A172 (cell line): ENCODE data around the gene APOC1. TPM values are rescaled to one million over a fixed set of nuclear protein-coding genes. Genes with fewer than 3 reads are reported as not detected.
"Not testable (repeated sequence)": the region's sequence is repeated elsewhere in the genome, so short reads cannot be mapped to it uniquely, and the experiment has no call there.

Experiments
- DNase-seq: peaks from one replicate; pipeline ENCODE4 v3.0.0-alpha.2; 2015; ENCODE audit warnings: low spot score
- total RNA-seq: library from RNA; depleted of rRNA; stranded (reverse); fragments of >200 nt; shearing (Covaris generic); gene quantifications from 2 replicates; pipeline ENCODE4 v1.2.3, GENCODE V29; 2014

The APOC1 gene
- total RNA-seq, 1 experiment from 2014 or later, result not detected

DNA sequence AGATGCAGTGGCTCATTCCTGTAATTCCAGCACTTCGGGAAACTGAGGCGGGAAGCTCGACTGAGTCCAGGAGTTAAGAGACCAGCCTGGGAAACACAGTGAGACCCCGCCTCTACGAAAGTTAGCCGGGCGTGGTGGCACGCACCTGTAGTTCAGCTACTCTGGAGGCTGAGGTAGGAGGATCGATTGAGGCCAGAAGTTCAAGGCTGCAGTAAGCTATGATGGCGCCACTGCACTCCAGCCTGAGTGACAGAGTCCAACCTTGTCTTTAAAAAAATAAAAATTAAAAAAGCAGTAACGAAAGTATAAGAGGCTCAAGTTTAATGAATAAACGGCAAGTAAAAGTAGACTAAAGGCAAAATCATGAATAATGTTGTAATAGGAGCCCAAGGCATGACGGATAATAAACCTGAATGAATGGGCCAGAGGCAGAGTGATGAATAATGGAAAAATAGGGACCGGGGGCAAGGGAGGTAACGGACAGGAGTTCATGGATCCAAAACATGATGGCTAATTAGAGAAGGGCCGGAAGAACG, 24.5 kb upstream of the APOC1 start:
- no peak for DNase-seq

DNA sequence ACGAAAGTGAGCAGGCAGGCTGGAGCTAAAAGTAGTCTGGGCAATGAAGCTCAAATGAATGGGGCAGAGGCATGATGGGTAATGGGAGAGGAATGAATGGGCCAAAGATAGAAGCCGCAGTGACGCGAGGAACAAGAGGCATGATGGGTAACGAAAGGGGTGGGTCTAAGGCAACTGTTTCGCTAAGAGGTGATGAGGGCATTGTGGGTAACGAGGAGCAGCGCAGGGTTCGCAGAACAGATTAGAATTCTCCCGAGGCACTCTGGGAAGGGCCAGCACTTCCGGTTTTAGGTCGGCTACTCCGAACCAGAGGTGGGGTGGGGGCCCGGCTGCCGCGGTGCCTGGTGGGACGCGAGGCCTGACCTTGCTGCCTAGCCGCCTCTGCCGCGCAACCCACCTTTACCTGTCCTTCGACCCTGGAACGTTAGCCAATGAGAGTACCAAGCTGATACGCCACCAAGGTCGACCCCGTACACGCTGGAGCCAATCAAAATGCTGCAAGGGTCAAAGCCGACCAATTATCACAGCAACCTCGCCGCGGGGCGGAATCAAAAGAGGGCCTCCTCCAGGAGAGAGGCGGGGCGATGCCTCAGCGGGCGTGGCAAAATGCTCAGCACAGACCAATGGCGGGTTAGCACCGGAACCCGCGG, 23.9 kb upstream of the APOC1 start:
- DNase-seq, result peak; percentile 96

DNA sequence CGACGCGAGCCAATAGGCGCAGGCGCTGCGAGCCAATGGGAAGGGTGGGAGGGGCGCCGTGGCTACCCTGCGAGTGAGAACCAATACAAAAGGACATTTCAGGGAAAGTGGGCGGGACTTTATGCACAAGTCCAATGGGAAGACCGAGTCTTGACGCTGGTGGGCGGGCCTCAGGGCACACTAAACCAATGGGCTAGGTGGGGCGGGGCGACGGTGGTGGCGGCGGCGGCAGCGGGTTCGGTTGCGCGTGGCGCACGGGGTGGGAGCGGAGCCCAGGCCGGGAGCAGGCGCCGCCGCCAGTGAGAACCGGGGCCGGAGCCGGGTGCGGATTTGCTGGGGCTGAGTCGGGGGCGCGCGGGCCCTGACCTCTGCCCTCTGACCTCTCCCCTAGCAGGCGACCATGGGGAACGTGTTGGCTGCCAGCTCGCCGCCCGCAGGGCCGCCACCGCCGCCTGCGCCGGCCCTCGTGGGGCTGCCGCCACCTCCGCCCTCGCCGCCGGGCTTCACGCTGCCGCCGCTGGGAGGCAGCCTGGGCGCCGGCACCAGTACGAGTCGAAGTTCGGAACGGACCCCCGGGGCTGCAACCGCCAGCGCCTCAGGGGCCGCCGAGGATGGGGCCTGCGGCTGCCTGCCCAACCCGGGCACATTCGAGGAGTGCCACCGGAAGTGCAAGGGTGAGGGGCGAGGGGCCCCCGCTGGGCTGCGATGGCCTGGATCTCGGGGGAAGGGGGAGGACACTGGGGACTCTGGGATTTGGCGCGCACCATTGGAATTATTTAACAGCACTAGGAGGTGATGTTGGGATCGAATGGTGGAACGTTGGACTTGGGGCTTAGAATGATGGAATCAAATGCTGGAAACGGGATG, 23.2 kb upstream of the APOC1 start, which contains the start of gene TOMM40:
TSS of gene TOMM40 (plus strand) at position 239 of the 867 bp plus-strand sequence. CDS start at position 401, 162 bp downstream.
- peak; percentile 96 for DNase-seq

DNA sequence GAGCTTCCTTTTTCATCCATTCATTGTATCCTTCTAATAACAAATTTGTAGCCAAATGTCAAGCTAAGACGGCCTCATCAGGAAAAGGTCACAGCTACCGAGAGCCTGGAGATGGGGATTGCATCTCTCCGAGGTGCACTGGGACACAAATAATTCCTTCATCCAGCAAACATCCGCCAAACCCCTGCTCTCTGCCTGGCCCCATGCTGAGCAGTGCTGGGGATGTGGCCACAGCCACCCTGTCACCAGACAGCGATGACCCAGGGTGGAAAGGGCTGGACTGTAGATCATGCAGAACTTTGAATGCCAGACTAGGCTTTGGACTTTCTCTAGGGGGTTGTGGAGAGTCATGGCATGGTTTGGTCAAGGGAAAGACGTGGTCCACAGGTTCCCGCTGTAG, 21.5 kb upstream of the APOC1 start:
- DNase-seq, result no peak

DNA sequence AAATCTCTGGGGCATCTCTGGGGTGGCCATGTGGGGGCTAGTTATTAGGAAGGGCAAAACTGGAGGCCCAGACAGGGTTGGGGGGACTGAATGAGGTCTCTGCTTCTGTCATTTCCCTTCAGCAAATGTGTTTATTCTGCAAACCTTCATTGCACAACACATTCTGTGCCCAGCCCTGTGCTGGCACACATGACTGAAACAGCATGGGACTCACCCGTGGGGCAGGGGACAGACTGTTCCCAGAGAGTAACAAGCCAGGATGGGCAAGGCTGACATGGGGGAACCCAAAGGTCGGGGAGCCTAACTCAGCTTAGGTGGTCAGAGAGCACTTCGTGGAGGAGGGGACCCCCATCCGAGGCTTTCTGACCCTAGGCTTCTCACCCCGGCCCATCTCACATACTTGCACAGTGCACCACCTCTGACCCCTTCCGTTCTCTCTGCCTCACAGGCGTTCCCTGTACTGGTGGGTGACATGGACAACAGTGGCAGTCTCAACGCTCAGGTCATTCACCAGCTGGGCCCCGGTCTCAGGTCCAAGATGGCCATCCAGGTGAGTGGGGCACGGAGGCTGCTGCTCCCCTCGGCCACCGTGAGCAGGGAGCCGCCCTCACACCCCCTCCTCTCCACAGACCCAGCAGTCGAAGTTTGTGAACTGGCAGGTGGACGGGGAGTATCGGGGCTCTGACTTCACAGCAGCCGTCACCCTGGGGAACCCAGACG, 20.9 kb upstream of the APOC1 start:
- no peak for DNase-seq

DNA sequence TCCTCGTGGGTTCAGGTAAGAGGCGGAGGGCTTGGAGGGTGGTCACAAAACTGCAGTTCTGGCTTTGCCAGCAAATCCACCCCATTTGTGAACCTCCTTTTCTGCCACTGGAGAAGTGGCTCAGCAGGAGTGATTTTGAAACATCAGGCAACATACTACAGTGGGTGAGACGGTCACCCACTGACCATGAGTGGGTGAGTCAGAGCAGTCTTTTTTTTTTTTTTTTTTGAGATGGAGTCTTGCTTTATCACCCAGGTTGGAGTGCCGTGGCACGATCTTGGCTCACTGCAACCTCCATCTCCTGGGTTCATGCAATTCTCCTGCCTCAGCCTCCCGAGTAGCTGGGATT, 20.4 kb upstream of the APOC1 start:
- no peak for DNase-seq

DNA sequence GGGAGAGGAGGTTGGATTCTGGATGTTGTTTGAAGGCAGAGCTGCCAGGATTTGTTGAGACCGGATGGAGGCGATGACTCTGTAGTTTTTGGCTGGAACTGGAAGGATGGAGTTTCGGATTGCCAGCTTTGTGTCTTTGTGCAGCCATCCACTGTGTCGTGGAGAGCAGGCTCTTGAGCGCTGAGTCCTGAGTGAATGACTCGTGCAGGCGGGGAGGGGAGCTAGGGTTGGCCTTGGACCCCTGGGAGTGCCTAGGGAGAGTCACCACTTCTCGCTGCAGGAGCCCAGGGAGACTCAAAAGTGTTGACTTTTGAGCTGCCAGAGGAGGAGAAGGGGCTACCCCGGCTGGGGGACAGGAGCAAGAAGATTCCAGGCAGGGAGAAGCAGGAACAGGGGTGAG, 19.5 kb upstream of the APOC1 start:
- no peak for DNase-seq

DNA sequence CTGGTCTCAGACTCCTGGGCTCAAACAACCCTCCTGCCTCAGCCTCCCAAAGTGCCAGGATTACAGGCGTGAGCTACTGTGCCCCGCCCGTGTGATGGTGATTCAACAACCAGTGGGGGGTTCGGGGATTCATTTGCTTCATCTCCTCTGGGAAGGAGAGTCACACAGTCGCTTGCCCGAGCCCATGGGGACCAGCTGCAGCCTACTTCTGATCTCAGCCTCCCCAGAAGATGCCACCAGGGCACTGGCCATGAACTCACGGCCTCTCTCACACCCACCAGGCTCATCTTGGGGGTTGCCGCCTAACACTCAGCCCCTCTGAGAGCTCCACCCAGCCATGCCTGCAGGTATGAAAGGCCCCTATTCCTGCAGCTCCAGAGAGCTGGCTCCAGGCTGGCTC, 16.6 kb upstream of the APOC1 start:
- no peak for DNase-seq

DNA sequence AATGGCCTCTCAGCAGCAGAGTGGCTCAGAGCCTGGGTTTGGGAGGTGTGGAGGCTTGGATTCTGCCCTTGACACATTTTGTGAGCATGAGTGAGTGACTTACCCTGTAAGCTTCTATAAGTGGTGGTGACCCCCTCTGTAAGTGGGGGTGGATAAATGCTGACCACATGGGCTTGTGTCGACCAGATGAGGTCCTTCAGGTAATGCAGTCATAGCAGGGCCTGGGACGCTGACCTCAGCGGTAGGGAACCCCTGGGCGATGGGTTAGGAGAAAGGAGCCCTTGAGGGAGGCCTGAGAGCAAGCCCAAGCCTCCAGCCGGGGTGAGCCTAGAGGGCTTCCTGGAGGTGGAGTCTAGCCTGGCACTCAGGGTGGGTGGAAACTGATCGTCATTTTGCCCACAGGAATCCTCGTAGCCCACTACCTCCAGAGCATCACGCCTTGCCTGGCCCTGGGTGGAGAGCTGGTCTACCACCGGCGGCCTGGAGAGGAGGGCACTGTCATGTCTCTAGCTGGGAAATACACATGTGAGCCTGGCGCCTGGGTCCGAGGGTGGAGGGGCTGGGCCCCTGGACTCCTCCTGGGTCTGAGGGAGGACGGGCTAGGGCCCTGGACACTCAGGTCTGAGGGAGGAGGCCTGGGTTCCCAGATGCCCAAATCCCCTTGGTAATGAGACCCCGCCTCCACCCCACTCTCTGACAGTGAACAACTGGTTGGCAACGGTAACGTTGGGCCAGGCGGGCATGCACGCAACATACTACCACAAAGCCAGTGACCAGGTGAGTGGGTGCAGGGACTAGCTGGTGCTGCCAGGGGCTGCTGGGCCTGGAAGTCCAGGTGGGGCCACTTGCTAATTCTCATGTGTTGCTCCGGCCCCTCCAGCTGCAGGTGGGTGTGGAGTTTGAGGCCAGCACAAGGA, 13.8 kb upstream of the APOC1 start:
- no peak for DNase-seq

DNA sequence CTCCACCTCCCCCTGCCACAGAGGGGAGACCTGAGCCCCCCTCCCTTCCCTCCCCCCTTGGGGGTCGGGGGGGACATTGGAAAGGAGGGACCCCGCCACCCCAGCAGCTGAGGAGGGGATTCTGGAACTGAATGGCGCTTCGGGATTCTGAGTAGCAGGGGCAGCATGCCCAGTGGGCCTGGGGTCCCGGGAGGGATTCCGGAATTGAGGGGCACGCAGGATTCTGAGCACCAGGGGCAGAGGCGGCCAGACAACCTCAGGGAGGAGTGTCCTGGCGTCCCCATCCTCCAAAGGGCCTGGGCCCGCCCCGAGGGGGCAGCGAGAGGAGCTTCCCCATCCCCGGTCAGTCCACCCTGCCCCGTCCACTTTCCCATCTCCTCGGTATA, 11.2 kb upstream of the APOC1 start:
- no peak for DNase-seq

DNA sequence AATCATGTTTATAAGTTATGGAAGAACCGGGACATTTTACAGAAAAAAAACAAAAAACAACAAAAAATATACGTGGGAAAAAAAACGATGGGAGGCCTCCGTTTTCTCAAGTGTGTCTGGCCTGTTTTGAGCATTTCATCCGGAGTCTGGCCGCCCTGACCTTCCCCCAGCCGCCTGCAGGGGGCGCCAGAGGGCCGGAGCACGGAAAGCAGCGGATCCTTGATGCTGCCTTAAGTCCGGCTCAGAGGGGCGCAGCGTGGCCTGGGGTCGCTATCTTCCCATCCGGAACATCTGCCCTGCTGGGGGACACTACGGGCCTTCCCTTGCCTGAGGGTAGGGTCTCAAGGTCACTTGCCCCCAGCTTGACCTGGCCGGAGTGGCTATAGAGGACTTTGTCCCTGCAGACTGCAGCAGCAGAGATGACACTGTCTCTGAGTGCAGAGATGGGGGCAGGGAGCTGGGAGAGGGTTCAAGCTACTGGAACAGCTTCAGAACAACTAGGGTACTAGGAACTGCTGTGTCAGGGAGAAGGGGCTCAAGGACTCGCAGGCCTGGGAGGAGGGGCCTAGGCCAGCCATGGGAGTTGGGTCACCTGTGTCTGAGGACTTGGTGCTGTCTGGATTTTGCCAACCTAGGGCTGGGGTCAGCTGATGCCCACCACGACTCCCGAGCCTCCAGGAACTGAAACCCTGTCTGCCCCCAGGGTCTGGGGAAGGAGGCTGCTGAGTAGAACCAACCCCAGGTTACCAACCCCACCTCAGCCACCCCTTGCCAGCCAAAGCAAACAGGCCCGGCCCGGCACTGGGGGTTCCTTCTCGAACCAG, 10.6 kb upstream of the APOC1 start:
- DNase-seq, result peak; percentile 18

DNA sequence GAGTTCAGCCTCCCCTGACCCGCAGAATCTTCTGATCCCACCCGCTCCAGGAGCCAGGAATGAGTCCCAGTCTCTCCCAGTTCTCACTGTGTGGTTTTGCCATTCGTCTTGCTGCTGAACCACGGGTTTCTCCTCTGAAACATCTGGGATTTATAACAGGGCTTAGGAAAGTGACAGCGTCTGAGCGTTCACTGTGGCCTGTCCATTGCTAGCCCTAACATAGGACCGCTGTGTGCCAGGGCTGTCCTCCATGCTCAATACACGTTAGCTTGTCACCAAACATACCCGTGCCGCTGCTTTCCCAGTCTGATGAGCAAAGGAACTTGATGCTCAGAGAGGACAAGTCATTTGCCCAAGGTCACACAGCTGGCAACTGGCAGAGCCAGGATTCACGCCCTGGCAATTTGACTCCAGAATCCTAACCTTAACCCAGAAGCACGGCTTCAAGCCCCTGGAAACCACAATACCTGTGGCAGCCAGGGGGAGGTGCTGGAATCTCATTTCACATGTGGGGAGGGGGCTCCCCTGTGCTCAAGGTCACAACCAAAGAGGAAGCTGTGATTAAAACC, 9.9 kb upstream of the APOC1 start:
- no peak for DNase-seq

DNA sequence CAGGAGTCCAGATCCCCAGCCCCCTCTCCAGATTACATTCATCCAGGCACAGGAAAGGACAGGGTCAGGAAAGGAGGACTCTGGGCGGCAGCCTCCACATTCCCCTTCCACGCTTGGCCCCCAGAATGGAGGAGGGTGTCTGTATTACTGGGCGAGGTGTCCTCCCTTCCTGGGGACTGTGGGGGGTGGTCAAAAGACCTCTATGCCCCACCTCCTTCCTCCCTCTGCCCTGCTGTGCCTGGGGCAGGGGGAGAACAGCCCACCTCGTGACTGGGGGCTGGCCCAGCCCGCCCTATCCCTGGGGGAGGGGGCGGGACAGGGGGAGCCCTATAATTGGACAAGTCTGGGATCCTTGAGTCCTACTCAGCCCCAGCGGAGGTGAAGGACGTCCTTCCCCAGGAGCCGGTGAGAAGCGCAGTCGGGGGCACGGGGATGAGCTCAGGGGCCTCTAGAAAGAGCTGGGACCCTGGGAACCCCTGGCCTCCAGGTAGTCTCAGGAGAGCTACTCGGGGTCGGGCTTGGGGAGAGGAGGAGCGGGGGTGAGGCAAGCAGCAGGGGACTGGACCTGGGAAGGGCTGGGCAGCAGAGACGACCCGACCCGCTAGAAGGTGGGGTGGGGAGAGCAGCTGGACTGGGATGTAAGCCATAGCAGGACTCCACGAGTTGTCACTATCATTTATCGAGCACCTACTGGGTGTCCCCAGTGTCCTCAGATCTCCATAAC, 8.8 kb upstream of the APOC1 start, which contains the start of gene APOE:
TSS of gene APOE (plus strand) at position 360 of the 724 bp plus-strand sequence. CDS start 829 bp downstream, outside the sequence.
- DNase-seq, result no peak

DNA sequence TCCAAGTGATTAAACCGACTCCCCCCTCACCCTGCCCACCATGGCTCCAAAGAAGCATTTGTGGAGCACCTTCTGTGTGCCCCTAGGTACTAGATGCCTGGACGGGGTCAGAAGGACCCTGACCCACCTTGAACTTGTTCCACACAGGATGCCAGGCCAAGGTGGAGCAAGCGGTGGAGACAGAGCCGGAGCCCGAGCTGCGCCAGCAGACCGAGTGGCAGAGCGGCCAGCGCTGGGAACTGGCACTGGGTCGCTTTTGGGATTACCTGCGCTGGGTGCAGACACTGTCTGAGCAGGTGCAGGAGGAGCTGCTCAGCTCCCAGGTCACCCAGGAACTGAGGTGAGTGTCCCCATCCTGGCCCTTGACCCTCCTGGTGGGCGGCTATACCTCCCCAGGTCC, 6.8 kb upstream of the APOC1 start:
- DNase-seq, result no peak

DNA sequence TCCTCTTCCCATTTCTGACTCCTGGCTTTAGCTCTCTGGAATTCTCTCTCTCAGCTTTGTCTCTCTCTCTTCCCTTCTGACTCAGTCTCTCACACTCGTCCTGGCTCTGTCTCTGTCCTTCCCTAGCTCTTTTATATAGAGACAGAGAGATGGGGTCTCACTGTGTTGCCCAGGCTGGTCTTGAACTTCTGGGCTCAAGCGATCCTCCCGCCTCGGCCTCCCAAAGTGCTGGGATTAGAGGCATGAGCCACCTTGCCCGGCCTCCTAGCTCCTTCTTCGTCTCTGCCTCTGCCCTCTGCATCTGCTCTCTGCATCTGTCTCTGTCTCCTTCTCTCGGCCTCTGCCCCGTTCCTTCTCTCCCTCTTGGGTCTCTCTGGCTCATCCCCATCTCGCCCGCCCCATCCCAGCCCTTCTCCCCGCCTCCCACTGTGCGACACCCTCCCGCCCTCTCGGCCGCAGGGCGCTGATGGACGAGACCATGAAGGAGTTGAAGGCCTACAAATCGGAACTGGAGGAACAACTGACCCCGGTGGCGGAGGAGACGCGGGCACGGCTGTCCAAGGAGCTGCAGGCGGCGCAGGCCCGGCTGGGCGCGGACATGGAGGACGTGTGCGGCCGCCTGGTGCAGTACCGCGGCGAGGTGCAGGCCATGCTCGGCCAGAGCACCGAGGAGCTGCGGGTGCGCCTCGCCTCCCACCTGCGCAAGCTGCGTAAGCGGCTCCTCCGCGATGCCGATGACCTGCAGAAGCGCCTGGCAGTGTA, 6.2 kb upstream of the APOC1 start:
- DNase-seq, result no peak

DNA sequence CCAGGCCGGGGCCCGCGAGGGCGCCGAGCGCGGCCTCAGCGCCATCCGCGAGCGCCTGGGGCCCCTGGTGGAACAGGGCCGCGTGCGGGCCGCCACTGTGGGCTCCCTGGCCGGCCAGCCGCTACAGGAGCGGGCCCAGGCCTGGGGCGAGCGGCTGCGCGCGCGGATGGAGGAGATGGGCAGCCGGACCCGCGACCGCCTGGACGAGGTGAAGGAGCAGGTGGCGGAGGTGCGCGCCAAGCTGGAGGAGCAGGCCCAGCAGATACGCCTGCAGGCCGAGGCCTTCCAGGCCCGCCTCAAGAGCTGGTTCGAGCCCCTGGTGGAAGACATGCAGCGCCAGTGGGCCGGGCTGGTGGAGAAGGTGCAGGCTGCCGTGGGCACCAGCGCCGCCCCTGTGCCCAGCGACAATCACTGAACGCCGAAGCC, 5.6 kb upstream of the APOC1 start:
- no peak for DNase-seq

DNA sequence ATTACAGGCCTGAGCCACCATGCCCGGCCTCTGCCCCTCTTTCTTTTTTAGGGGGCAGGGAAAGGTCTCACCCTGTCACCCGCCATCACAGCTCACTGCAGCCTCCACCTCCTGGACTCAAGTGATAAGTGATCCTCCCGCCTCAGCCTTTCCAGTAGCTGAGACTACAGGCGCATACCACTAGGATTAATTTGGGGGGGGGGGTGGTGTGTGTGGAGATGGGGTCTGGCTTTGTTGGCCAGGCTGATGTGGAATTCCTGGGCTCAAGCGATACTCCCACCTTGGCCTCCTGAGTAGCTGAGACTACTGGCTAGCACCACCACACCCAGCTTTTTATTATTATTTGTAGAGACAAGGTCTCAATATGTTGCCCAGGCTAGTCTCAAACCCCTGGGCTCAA, 4.6 kb upstream of the APOC1 start:
- no peak for DNase-seq

DNA sequence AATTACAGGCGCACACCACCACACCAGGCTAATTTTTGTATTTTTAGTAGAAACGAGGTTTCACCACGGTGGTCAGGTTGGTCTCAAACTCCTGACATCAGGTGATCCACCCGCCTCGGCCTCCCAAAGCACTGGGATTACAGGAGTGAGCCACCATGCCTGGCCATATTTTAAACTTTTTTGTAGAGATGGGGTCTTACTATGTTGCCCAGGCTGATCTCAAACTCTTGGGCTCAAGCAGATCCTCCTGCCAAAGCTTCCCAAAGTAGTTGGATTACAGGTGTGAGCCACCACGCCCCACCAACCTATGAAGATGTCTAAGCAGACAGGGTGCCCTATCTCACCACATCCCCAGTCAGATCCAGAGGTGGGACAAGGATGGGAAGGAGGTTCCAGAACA, 2.5 kb upstream of the APOC1 start:
- not testable (repeated sequence) for DNase-seq
